Measurements from ENCODE around the gene CNOT6L. TPM values are rescaled to one million over a fixed set of nuclear protein-coding genes. Genes with fewer than 3 reads are reported as not detected.

Gene CNOT6L
- total RNA-seq, 1 donor from 2014 or later = 54.1 TPM

DNA sequence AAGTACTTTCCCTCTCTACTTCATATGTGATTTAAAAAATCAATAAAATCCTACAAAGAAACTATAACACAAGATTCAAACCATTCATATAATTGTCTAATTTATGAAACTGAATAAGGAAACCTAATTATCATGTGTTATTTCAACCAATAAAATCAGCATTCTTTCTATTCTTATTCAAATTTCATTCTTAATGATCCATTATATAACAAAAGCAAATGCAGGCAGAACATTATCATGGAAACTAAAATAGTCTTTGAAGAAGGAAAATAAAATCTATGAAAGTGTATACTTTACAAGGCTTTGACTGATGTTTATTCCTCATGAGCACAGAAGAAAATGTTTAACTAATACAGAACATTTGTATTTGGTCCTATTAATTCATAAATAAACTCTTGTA lies 47.6 kb downstream of the CNOT6L start:
- intact Hi-C loops (cut with DNase I) = no loop called here
- TF ChIP-seq, protein P1, sequence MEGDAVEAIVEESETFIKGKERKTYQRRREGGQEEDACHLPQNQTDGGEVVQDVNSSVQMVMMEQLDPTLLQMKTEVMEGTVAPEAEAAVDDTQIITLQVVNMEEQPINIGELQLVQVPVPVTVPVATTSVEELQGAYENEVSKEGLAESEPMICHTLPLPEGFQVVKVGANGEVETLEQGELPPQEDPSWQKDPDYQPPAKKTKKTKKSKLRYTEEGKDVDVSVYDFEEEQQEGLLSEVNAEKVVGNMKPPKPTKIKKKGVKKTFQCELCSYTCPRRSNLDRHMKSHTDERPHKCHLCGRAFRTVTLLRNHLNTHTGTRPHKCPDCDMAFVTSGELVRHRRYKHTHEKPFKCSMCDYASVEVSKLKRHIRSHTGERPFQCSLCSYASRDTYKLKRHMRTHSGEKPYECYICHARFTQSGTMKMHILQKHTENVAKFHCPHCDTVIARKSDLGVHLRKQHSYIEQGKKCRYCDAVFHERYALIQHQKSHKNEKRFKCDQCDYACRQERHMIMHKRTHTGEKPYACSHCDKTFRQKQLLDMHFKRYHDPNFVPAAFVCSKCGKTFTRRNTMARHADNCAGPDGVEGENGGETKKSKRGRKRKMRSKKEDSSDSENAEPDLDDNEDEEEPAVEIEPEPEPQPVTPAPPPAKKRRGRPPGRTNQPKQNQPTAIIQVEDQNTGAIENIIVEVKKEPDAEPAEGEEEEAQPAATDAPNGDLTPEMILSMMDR (IDR thresholded peaks at IDR 0.05) = no peak
- Histone ChIP-seq H3K4me3 (no peak overlapping the region), H3K27ac (no peak overlapping the region), H3K27me3 (ENCODE audit: low read depth) (no peaks in the 10 kb centered on the region), H3K36me3 (peaks cover 54% of the 10 kb centered on the region), H3K4me1 (peaks cover 2% of the 10 kb centered on the region), H3K9me3 (no peaks in the 10 kb centered on the region)
- DNase-seq (no peak), ATAC-seq (no peak)

DNA sequence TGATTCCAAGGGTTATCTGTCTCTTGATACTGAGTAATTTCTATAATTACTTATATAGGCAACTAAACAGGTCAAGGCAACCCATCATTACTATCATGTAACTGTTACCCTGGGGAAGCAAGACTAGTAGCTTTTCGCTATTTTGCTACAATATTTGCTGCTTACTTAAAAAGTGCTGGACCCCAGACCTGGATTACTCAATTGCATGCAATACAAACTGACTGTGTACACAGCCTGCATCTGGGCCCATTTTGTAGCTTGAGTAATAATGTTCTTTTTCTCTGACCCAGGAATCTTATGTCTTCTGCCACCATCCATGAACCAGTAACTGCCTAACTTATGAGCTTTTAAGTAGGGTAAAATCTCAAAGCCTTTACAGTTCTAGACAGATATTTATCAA lies 53.4 kb downstream of the CNOT6L start:
- ATAC-seq = no peak
- Histone ChIP-seq H3K27ac (no peak overlapping the region), H3K4me3 (no peak overlapping the region), H3K36me3 (peaks cover 7% of the 10 kb centered on the region), H3K4me1 (no peaks in the 10 kb centered on the region), H3K27me3 (ENCODE audit: low read depth) (no peaks in the 10 kb centered on the region), H3K9me3 (peaks cover 21% of the 10 kb centered on the region)
- intact Hi-C loops (cut with DNase I) = no loop called here
- TF ChIP-seq, protein P1 (IDR thresholded peaks at IDR 0.05) = no peak
- DNase-seq = no peak

DNA sequence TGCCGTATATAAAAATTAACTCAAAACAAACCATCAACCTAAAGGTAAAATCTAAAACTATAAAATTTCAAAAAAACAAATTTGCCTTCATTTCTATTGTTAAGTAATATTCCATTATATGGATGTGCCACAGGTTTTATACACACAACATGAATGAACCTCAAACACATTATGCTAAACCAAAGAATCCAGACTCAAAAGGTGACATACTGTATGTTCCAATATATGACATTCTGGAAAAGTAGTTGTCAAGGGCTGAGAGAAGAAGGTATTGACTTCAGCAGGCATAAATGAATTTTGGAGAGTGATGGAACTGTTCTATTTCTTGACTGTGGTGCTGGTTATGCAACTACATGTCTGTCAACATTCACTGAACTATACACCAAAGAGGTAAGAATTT lies 56.6 kb downstream of the CNOT6L start:
- H3K9me3 ChIP-seq = peaks cover 21% of the 10 kb centered on the region
- H3K4me3 ChIP-seq = no peak overlapping the region
- intact Hi-C loops (cut with DNase I) = no loop called here
- TF ChIP-seq, protein P1 (IDR thresholded peaks at IDR 0.05) = no peak
- DNase-seq = no peak
- no peaks in the 10 kb centered on the region for H3K27me3 ChIP-seq (ENCODE audit: low read depth)
- H3K36me3 ChIP-seq = peaks cover 3% of the 10 kb centered on the region
- ATAC-seq = no peak
- H3K4me1 ChIP-seq = no peaks in the 10 kb centered on the region
- H3K27ac ChIP-seq = no peak overlapping the region

DNA sequence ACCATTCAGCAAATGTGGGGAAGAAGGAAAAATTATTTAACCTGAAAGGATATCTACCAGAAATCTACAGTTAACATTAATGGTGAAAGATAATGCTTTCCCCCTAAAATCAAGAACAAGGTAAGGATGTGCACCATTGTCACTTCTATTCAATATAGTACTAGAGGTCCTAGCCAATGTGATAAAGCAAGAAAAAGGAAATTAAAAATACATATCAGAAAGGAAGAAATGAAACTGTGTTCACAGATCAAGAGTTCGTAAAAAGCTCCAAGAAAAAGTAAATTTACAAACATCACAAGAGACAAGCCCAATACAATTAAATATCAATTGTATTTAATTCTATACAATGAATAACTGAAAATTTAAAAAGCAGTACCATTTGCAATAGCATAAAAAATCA lies 57.6 kb downstream of the CNOT6L start:
- Histone ChIP-seq H3K4me1 (no peaks in the 10 kb centered on the region), H3K4me3 (no peak overlapping the region), H3K27me3 (ENCODE audit: low read depth) (no peaks in the 10 kb centered on the region), H3K36me3 (peaks cover 4% of the 10 kb centered on the region), H3K27ac (no peak overlapping the region), H3K9me3 (peaks cover 21% of the 10 kb centered on the region)
- intact Hi-C loops (cut with DNase I) = no loop called here
- ATAC-seq = no peak
- TF ChIP-seq, protein P1 (IDR thresholded peaks at IDR 0.05) = no peak
- no peak for DNase-seq

DNA sequence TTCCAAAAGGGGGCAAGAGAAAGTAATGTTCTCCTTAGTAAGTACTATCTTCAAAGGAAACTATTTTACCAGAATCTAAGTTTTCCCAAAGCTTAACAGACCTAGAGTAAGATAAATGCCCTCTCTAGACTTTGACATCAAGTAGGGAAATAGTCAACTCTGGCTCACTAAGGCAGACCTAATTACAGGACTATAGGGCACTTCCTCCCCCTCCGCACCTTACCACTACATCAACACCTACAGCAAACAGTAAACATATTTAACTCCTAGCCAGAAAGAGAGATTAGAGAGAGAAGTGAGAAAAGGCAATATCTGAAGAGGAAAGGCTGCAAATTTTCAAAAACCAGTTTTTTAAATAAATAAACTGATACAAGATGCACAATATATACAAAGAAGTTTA lies 60.4 kb downstream of the CNOT6L start:
- no peaks in the 10 kb centered on the region for H3K27me3 ChIP-seq (ENCODE audit: low read depth)
- TF ChIP-seq, protein P1 (IDR thresholded peaks at IDR 0.05) = no peak
- intact Hi-C loops (cut with DNase I) = no loop called here
- H3K4me3 ChIP-seq = no peak overlapping the region
- peaks cover 16% of the 10 kb centered on the region for H3K36me3 ChIP-seq
- DNase-seq = no peak
- no peak for ATAC-seq
- H3K4me1 ChIP-seq = no peaks in the 10 kb centered on the region
- no peak overlapping the region for H3K27ac ChIP-seq
- peaks cover 21% of the 10 kb centered on the region for H3K9me3 ChIP-seq

DNA sequence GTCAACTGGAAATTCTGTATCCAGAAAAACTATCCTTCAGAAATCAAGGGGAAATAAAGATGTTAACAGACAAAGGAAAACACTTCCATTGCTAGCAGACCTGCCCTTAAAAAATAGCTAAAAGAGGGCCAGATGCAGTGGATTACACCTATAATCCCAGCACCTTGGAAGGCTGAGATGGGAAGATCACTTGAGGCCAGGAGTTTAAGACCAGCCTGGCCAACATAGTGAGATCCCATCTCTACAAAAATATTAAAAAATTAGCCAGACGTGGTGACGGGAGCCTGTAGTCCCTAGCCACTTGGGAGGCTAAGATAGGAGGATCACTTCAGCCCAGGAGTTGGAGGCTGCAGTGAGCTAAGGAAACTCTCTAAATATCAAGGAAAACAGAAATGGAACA lies 67.4 kb downstream of the CNOT6L start:
- Histone ChIP-seq H3K36me3 (peaks cover 27% of the 10 kb centered on the region), H3K4me1 (no peaks in the 10 kb centered on the region), H3K9me3 (peaks cover 11% of the 10 kb centered on the region), H3K27ac (no peak overlapping the region), H3K27me3 (ENCODE audit: low read depth) (no peaks in the 10 kb centered on the region), H3K4me3 (no peak overlapping the region)
- TF ChIP-seq, protein P1 (IDR thresholded peaks at IDR 0.05) = no peak
- ATAC-seq (no peak), DNase-seq (no peak)
- intact Hi-C loops (cut with DNase I) = no loop called here

Data from lower lobe of right lung (tissue), 2 donors.